GM10266 (cell line): Measurements from ENCODE around the gene STK32C.

Experiments used
- DNase-seq: peaks from one replicate; pipeline ENCODE4 v3.0.0; 2012; ENCODE audit errors: extremely low spot score
- CTCF ChIP-seq: IDR thresholded peaks from 2 replicates; pipeline ENCODE4 v1.5.1; 2012; ENCODE audit warnings: mild to moderate bottlenecking, low read depth; ENCODE audit not compliant: control insufficient read depth, insufficient read depth; ENCODE audit errors: missing control alignments

STK32C gene

GRCh38 chr10:132231656-132232022, 76.1 kb downstream of the STK32C start:
- TF ChIP-seq CTCF = no peak

GRCh38 chr10:132230557-132231210, 77.1 kb downstream of the STK32C start:
- TF ChIP-seq CTCF = no peak
- no peak for DNase-seq

More at GRCh38 chr10:132231656-132232022, 76.1 kb downstream of the STK32C start:
- no peak for DNase-seq

DNA sequence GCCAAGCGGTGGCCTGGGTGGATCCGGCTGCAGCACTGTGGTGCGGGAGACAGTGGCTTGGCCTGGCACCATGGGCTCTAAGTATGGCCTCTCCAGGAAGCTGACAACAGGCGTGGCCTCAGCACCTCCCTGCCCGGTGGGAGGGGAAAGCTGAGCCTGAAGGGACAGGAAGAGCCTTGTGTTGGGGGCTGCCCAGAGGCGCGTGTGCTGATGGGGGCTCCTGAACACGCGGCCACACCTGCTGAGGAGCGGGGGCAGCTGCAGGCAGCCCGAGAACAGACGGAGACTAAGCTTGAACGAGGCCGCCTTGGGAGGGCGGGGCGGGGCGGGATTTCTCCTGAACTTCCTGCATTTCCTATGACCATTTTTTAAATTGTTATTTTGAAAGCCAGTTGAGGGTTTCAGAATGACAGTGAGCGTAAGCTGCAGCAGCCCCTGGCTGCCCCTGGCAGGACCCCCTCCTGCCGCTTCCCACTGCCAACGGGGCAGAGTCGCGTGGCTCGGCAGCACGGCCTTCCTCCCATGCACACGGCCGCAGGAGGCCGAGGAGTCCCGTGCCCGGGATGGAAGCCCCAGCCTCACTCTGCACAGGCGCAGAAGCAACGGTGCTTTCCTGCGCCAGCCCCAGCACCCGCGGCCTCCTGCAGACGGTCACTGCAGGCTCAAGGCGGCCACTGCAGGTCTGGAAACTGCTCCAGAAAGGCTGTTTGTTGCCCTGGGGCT, 77.8 kb downstream of the STK32C start:
- DNase-seq = peak; percentile 87
- TF ChIP-seq CTCF = no peak

- DNase-seq = no peak
- no peak for TF ChIP-seq CTCF
Measured at GRCh38 chr10:132229096-132229495, 78.7 kb downstream of the STK32C start.

DNA sequence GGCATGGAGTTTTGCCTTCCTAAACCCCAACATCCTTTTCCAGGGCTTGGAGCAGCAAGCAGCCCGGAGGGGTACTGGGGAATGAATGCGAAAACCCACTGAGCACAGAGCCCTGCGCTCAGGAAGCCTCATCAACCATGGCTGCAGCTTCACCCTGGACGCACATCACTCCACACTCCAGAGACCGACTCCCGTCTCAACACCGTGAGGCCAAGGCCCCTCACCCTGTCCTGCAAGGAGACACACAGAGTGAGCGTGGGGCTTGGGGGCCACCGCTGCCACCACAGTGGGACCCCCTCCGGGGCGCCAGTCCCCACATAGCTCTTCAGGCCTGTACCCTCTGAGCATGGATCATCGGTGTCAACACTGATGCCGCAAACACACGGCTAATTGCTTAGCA, 79.1 kb downstream of the STK32C start:
- DNase-seq = no peak

GRCh38 chr10:132227851-132228390, 79.8 kb downstream of the STK32C start:
- TF ChIP-seq CTCF = no peak
- DNase-seq = no peak

More for the DNA sequence above, 79.1 kb downstream of the STK32C start:
- no peak for TF ChIP-seq CTCF
